Mesenchymal stem cell (in vitro differentiated cells and primary cell): ENCODE data around the gene CUEDC2.
A peak's percentile ranks its signal among the peaks of the same experiment; 100 is the strongest.

Experiments
- DNase-seq: peaks from one replicate; pipeline ENCODE4 v3.0.0-alpha.2; 2013
- H2AFZ ChIP-seq: one replicate; pipeline ENCODE4 v1.6.1; 2013; ENCODE audit warnings: low read depth, mild to moderate bottlenecking, control low read depth, inconsistent platforms, low read length, moderate library complexity
- H2AK5ac ChIP-seq: 2 replicates; pipeline ENCODE4 v1.6.1; 2013; ENCODE audit warnings: low read length, moderate library complexity, mild to moderate bottlenecking, inconsistent platforms; ENCODE audit not compliant: severe bottlenecking
- H2BK120ac ChIP-seq: one replicate; pipeline ENCODE4 v1.6.1; 2013; ENCODE audit warnings: low read depth, mild to moderate bottlenecking, inconsistent platforms, low read length, moderate library complexity
- H2BK12ac ChIP-seq, 2 experiments: one replicate each; pipeline ENCODE4 v1.6.1; 2013; ENCODE audit warnings: inconsistent platforms in 2 of 2, low read length in 2 of 2, mild to moderate bottlenecking in 2 of 2, moderate library complexity in 2 of 2, control low read depth in 1 of 2
- H2BK15ac ChIP-seq: one replicate; pipeline ENCODE4 v1.6.1; 2013; ENCODE audit warnings: mild to moderate bottlenecking, low read depth, inconsistent platforms; ENCODE audit not compliant: poor library complexity, severe bottlenecking
- H2BK5ac ChIP-seq: 2 replicates; pipeline ENCODE4 v1.6.1; 2013; ENCODE audit warnings: low read depth, mild to moderate bottlenecking, low read length, control low read depth, inconsistent platforms; ENCODE audit not compliant: poor library complexity, severe bottlenecking
- H3K14ac ChIP-seq, 2 experiments: one replicate each; pipeline ENCODE4 v1.6.1; 2013; ENCODE audit warnings: inconsistent platforms in 2 of 2, low read length in 2 of 2, control low read depth in 1 of 2, mild to moderate bottlenecking in 1 of 2, moderate library complexity in 1 of 2
- H3K18ac ChIP-seq, 2 experiments: one replicate each; pipeline ENCODE4 v1.6.1; 2013; ENCODE audit warnings: inconsistent platforms in 2 of 2, low read length in 2 of 2, control low read depth in 1 of 2, low read depth in 1 of 2, mild to moderate bottlenecking in 1 of 2
- H3K23ac ChIP-seq, 2 experiments: one replicate each; pipeline ENCODE4 v1.6.1; 2013; ENCODE audit warnings: inconsistent platforms in 2 of 2, low read length in 2 of 2, mild to moderate bottlenecking in 2 of 2, moderate library complexity in 2 of 2, control low read depth in 1 of 2
- H3K27ac ChIP-seq: 2 replicates; pipeline ENCODE4 v1.5.1; 2013; ENCODE audit warnings: mild to moderate bottlenecking, moderate library complexity, low read length, control low read depth, inconsistent platforms; ENCODE audit not compliant: poor library complexity, severe bottlenecking
- H3K27me3 ChIP-seq, 2 experiments: 2 replicates each; pipeline versions ENCODE4 v1.6.1 to v1.7.0; 2013; ENCODE audit warnings: low read length in 2 of 2, mild to moderate bottlenecking in 2 of 2, moderate library complexity in 2 of 2, control low read depth in 1 of 2, inconsistent platforms in 1 of 2; ENCODE audit not compliant: control insufficient read depth in 1 of 2, insufficient read depth in 1 of 2
- H3K36me3 ChIP-seq, 2 experiments: 2 replicates each; pipeline versions ENCODE4 v1.6.1 to v1.7.0; 2013; ENCODE audit warnings: low read length in 2 of 2, control low read depth in 1 of 2, inconsistent platforms in 1 of 2, low read depth in 1 of 2, mild to moderate bottlenecking in 1 of 2; ENCODE audit not compliant: insufficient read depth in 2 of 2, control insufficient read depth in 1 of 2
- H3K4ac ChIP-seq, 2 experiments: one replicate each; pipeline ENCODE4 v1.6.1; 2013; ENCODE audit warnings: inconsistent platforms in 2 of 2, low read length in 2 of 2, mild to moderate bottlenecking in 2 of 2, moderate library complexity in 2 of 2, control low read depth in 1 of 2, low read depth in 1 of 2
- H3K4me1 ChIP-seq: 2 replicates; pipeline ENCODE4 v1.6.1; 2013; ENCODE audit warnings: low read depth, low read length, control low read depth; ENCODE audit not compliant: control insufficient read depth, insufficient read depth
- H3K4me2 ChIP-seq: 2 replicates; pipeline ENCODE4 v1.6.1; 2013; ENCODE audit warnings: low read length, mild to moderate bottlenecking, inconsistent platforms; ENCODE audit not compliant: poor library complexity, severe bottlenecking
- H3K4me3 ChIP-seq, 2 experiments: 2 replicates each; pipeline versions ENCODE4 v1.5.1 to v1.7.0; 2013; ENCODE audit warnings: low read length in 2 of 2, mild to moderate bottlenecking in 2 of 2, control low read depth in 1 of 2, low read depth in 1 of 2; ENCODE audit not compliant: insufficient read depth in 1 of 2
- H3K79me1 ChIP-seq: replicated peaks from 2 replicates; pipeline ENCODE4 v1.6.1; 2013; ENCODE audit warnings: mild to moderate bottlenecking, control low read depth, low read length, inconsistent platforms; ENCODE audit not compliant: poor library complexity, severe bottlenecking
- H3K9ac ChIP-seq: 2 replicates; pipeline ENCODE4 v1.7.0; 2013; ENCODE audit warnings: mild to moderate bottlenecking, low read length, moderate library complexity
- H3K9me3 ChIP-seq: 2 replicates; pipeline ENCODE4 v1.7.0; 2013; ENCODE audit warnings: mild to moderate bottlenecking, low read length; ENCODE audit not compliant: control insufficient read depth
- H4K8ac ChIP-seq: one replicate; pipeline ENCODE4 v1.6.1; 2013; ENCODE audit warnings: inconsistent platforms, mild to moderate bottlenecking, low read length, moderate library complexity
- H4K91ac ChIP-seq: one replicate; pipeline ENCODE4 v1.6.1; 2013; ENCODE audit warnings: mild to moderate bottlenecking, low read length, inconsistent platforms
- WGBS: methylation state at CpG from one replicate; pipeline ENCODE4 v1.1.7; 2013; ENCODE audit warnings: mixed read lengths; 5-methylcytosine and 5-hydroxymethylcytosine counted together

Gene CUEDC2

GRCh38 chr10:102453502-102453901 is 21.1 kb upstream of the CUEDC2 start:
- peaks cover 10% of the 10 kb centered on the region for H3K79me1 ChIP-seq
- H3K9me3 ChIP-seq = no peaks in the 10 kb centered on the region
- H3K4ac ChIP-seq = no peak overlapping the region
- H3K18ac ChIP-seq = peak overlapping the region in 1 of 2 experiments; percentile 49
- H3K36me3 ChIP-seq = peaks cover 0 to 7% of the 10 kb centered on the region in 2 experiments
- WGBS = 71% methylated on average over 5 of the region's 5 CpGs
- H2AK5ac ChIP-seq = peak overlapping the region; percentile 59
- H3K27me3 ChIP-seq = no peaks in the 10 kb centered on the region
- no peak overlapping the region for H2AFZ ChIP-seq
- H3K4me1 ChIP-seq = peaks cover 32% of the 10 kb centered on the region
- H2BK5ac ChIP-seq = no peak overlapping the region
- H3K23ac ChIP-seq = no peak overlapping the region
- no peak overlapping the region for H3K4me2 ChIP-seq
- no peak overlapping the region for H4K91ac ChIP-seq
- no peak overlapping the region for H2BK15ac ChIP-seq
- H3K9ac ChIP-seq = peak overlapping the region; percentile 14
- no peak overlapping the region for H3K14ac ChIP-seq
- peak overlapping the region in 1 of 2 experiments; percentile 76 for H2BK12ac ChIP-seq
- no peak overlapping the region for H3K4me3 ChIP-seq
- no peak overlapping the region for H3K27ac ChIP-seq
- H4K8ac ChIP-seq = no peak overlapping the region
- H2BK120ac ChIP-seq = no peak overlapping the region
- peak; percentile 63 for DNase-seq

GRCh38 chr10:102452672-102453340 is 20.4 kb upstream of the CUEDC2 start:
- Histone ChIP-seq H3K4me2 (no peak overlapping the region), H3K14ac (peak overlapping the region in 1 of 2 experiments; percentile 64), H2AFZ (no peak overlapping the region), H2BK12ac (peak overlapping the region; percentile 33 to 69), H2BK120ac (no peak overlapping the region), H3K79me1 (peaks cover 10% of the 10 kb centered on the region), H4K91ac (no peak overlapping the region), H3K4ac (no peak overlapping the region), H3K9me3 (no peaks in the 10 kb centered on the region), H3K4me1 (peaks cover 32% of the 10 kb centered on the region), H3K36me3 (peaks cover 0 to 7% of the 10 kb centered on the region in 2 experiments), H4K8ac (no peak overlapping the region), H2AK5ac (no peak overlapping the region), H2BK5ac (no peak overlapping the region), H3K23ac (no peak overlapping the region), H3K4me3 (no peak overlapping the region), H2BK15ac (no peak overlapping the region), H3K27me3 (no peaks in the 10 kb centered on the region), H3K27ac (no peak overlapping the region), H3K9ac (peak overlapping the region; percentile 14), H3K18ac (peak overlapping the region in 1 of 2 experiments; percentile 55)
- 12% methylated on average over 2 of the region's 3 CpGs for WGBS
- peak; percentile 92 for DNase-seq

GRCh38 chr10:102451105-102451969 is 19.0 kb upstream of the CUEDC2 start, which contains the start of gene C10orf95:
C10orf95 (minus strand) TSS chr10:102451543; CDS start chr10:102451093, 450 bp downstream.
- H3K4me2 ChIP-seq = peak within 1 kb of the TSS; percentile 83
- peak within 1 kb of the TSS; percentile 87 for H3K9ac ChIP-seq
- no peaks in the 10 kb centered on the region for H3K27me3 ChIP-seq
- H3K4ac ChIP-seq = peak within 1 kb of the TSS; percentile 37 to 91
- H3K18ac ChIP-seq = peak within 1 kb of the TSS; percentile 66 to 82
- H2AK5ac ChIP-seq = no peak within 1 kb of the TSS
- peak within 1 kb of the TSS; percentile 96 for H4K8ac ChIP-seq
- no peaks in the 10 kb centered on the region for H3K9me3 ChIP-seq
- WGBS = 44% methylated on average over 28 of the region's 28 CpGs
- H3K79me1 ChIP-seq = peaks cover 10% of the 10 kb centered on the region
- H3K36me3 ChIP-seq = peaks cover 0 to 7% of the 10 kb centered on the region in 2 experiments
- peak within 1 kb of the TSS in 1 of 2 experiments; percentile 91 for H3K14ac ChIP-seq
- peak within 1 kb of the TSS; percentile 11 for H2BK120ac ChIP-seq
- peak within 1 kb of the TSS; percentile 88 to 93 for H3K4me3 ChIP-seq
- H2BK12ac ChIP-seq = peak within 1 kb of the TSS; percentile 38 to 63
- peak within 1 kb of the TSS in 1 of 2 experiments; percentile 14 for H3K23ac ChIP-seq
- peaks cover 32% of the 10 kb centered on the region for H3K4me1 ChIP-seq
- H4K91ac ChIP-seq = peak within 1 kb of the TSS; percentile 57
- no peak within 1 kb of the TSS for H3K27ac ChIP-seq
- peak; percentile 30 for DNase-seq
- peak within 1 kb of the TSS; percentile 55 for H2AFZ ChIP-seq
- peak within 1 kb of the TSS; percentile 95 for H2BK15ac ChIP-seq
- H2BK5ac ChIP-seq = peak within 1 kb of the TSS; percentile 9
